AG04450 (cell line): Measurements from ENCODE around the gene LRRK1. TPM values are rescaled to one million over a fixed set of nuclear protein-coding genes. Genes with fewer than 3 reads are reported as not detected.

Experiments used
- CTCF ChIA-PET: fragments of 300-600, 350-600 bp; formaldehyde crosslinking; extraction: SDS; loops from one replicate; lab custom pipeline; 2022; ENCODE audit warnings: antibody characterized with exemption, inconsistent platforms; lab: Charles Lee
- POLR2A ChIA-PET: fragments of 350-600 bp; formaldehyde crosslinking; extraction: SDS; loops from one replicate; lab custom pipeline; 2021; ENCODE audit warnings: antibody characterized with exemption, inconsistent platforms; lab: Yijun Ruan, JAX
- DNase-seq: peaks from one replicate; pipeline ENCODE4 v3.0.0-alpha.2; 2011; ENCODE audit warnings: low read depth, low spot score
- H3K27ac ChIP-seq: one replicate; pipeline ENCODE4 v1.5.1; 2012; ENCODE audit warnings: low read depth, low read length, control low read depth
- H3K27me3 ChIP-seq: one replicate; pipeline ENCODE4 v1.6.0; 2012; ENCODE audit warnings: low read length; ENCODE audit not compliant: control insufficient read depth, insufficient read depth
- H3K4me3 ChIP-seq: 2 replicates; pipeline ENCODE4 v1.5.1; 2011; ENCODE audit warnings: mild to moderate bottlenecking, low read depth, low read length, control low read depth
- H3K9me3 ChIP-seq: 2 replicates; pipeline ENCODE4 v1.5.1; 2012; ENCODE audit warnings: low read length; ENCODE audit not compliant: control insufficient read depth, insufficient read depth
- polyA plus RNA-seq: library from polyadenylated mRNA; depleted of rRNA; stranded (reverse); fragments of >200 nt; gene quantifications from 2 replicates; pipeline ENCODE4 v1.2.3, GENCODE V29; 2011
- TF ChIP-seq, protein P1 (sequence below): IDR thresholded peaks from 2 replicates; pipeline ENCODE4 v1.5.1; 2011; ENCODE audit warnings: low read depth, low read length, control low read depth, inconsistent platforms

LRRK1 gene
- polyA plus RNA-seq, 1 experiment, result 5.6 TPM

DNA sequence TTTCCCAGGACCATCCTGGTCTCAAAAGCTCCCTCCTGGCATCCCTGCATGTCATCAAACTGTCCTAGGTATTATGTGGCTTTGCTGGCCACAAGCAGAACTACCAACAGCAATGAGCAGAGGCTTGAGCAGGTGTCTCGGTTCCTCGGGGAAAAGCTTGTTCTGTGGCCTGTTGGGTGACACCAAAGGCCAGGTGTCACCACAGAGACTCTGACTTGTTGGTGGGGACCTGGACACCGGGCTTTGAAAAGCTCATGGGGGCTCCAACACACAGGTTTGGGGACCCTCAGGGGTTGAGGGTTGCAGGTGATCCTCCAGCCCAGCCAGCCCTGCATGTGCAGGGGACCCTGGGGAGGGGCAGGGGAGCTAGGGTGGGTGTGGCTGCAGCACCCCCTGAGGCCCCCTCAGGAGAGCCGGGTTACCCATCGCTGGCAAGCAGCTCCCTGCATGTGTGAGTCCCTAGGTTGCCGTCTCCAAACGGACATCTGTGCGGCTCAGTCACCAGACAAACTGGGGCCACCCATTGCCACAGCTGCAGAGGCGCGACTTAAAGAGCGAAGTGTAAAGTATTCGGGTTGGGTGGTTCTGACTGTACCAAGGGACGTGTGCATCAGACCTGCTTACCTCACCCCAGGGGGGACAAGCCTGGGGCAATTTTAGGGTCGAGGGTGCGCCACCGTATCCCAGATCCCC lies 192.6 kb downstream of the LRRK1 start:
- DNase-seq, result no peak
- H3K27ac ChIP-seq, result no peak overlapping the region
- H3K27me3 ChIP-seq, result no peaks in the 10 kb centered on the region
- POLR2A ChIA-PET, result interaction anchor here (0.9 kb wide), 1 partner anchor 11 kb away, joined by 3 read pairs; no protein-coding TSS in a partner anchor
- TF ChIP-seq, protein P1, sequence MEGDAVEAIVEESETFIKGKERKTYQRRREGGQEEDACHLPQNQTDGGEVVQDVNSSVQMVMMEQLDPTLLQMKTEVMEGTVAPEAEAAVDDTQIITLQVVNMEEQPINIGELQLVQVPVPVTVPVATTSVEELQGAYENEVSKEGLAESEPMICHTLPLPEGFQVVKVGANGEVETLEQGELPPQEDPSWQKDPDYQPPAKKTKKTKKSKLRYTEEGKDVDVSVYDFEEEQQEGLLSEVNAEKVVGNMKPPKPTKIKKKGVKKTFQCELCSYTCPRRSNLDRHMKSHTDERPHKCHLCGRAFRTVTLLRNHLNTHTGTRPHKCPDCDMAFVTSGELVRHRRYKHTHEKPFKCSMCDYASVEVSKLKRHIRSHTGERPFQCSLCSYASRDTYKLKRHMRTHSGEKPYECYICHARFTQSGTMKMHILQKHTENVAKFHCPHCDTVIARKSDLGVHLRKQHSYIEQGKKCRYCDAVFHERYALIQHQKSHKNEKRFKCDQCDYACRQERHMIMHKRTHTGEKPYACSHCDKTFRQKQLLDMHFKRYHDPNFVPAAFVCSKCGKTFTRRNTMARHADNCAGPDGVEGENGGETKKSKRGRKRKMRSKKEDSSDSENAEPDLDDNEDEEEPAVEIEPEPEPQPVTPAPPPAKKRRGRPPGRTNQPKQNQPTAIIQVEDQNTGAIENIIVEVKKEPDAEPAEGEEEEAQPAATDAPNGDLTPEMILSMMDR, result no peak
- peaks cover 9% of the 10 kb centered on the region for H3K9me3 ChIP-seq
- no peak overlapping the region for H3K4me3 ChIP-seq
- CTCF ChIA-PET, result interaction anchor here (1.9 kb wide), 1 partner anchor 103 kb away, joined by 6 read pairs; no protein-coding TSS in a partner anchor

DNA sequence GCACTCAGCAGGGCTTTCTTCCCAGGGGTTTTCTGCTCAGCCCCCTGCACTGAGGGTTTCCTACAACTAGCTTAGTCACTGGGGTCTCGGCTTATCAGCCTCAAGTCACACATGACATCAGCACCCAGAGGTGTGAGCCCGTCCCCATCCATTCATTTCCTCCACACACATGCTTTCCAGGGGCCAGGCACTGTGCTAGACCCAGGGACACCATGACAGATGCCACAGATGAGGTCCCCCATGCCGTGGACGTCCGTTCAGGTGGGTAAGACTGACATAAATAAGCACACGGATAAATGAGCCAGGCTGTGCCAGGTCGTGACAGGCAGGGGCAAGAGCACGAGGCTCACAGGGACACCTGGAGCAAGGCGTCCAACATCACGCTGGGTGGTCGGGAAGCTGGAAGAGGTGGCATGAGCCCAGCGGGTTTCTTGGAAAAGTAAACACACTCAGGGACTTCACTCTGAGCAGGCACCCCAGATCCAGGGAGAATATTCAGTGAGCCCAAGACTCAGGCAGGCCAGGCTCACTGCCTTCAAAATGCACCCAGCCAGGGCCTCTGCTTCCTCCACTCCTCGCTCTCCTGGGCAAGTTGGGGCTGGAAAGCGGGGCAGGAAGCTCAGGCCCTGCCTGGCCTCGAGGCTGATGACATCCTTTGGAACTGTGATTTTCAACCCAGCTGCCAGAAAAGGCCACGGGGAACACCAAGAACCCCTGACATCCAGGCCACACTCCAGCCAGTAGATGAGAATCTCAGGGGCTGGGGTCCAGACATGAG lies 193.4 kb downstream of the LRRK1 start:
- CTCF ChIA-PET, result interaction anchor here (1.9 kb wide), 1 partner anchor 104 kb away, joined by 6 read pairs; no protein-coding TSS in a partner anchor
- POLR2A ChIA-PET, result no interaction called here

DNA sequence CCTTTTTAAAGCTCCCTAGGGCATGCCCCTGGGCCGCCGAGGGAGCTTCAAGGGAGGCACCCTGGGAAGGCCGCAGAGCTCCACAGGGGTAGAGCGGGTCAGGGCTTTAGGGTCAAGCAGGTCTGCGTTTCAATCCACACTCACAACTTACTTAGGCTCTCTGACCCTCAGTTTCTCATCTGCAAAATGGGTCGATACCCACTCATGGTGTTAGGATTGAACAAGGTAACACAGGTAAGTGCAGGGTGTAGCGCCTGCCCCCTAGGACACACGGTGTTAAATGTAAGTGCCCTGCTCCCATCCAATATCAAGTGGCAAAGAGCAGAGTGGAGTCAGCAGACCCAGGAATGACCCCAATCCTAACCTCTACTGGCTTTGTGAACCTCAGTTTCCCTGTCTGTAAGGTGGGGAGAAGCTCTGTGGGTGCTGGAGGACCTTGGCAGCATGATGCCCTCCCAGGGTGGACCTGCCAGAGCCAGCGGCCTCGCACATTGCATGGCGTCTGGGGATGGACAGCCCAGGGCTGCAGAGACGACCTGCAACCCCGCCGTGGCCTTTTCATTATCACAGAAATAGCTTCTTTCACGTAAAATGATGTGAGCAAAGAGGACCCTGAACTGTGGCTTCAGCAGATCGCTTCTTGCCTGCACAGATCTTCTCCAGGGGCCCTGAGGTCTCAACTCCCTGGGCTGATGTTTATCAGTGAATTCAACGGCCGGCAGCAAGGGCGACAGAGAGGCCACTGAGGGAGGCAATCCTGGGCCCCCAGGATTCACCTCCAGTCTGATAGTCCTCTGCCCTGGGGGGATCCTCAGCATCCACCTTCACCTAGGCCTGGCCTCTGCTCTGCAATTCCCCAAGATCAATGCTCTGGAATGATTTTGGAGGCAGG lies 194.2 kb downstream of the LRRK1 start:
- H3K27me3 ChIP-seq, result no peaks in the 10 kb centered on the region
- H3K9me3 ChIP-seq, result peaks cover 3% of the 10 kb centered on the region
- no peak overlapping the region for H3K4me3 ChIP-seq
- ChIA-PET POLR2A (no interaction called here), CTCF (interaction anchor here (1.9 kb wide), 1 partner anchor 105 kb away, joined by 6 read pairs; no protein-coding TSS in a partner anchor)
- TF ChIP-seq, protein P1, result no peak
- no peak for DNase-seq
- no peak overlapping the region for H3K27ac ChIP-seq

More for the DNA sequence above, 193.4 kb downstream of the LRRK1 start:
- TF ChIP-seq, protein P1, result no peak
- H3K27ac ChIP-seq, result no peak overlapping the region
- H3K9me3 ChIP-seq, result peaks cover 9% of the 10 kb centered on the region
- H3K4me3 ChIP-seq, result no peak overlapping the region
- DNase-seq, result no peak
- H3K27me3 ChIP-seq, result no peaks in the 10 kb centered on the region

DNA sequence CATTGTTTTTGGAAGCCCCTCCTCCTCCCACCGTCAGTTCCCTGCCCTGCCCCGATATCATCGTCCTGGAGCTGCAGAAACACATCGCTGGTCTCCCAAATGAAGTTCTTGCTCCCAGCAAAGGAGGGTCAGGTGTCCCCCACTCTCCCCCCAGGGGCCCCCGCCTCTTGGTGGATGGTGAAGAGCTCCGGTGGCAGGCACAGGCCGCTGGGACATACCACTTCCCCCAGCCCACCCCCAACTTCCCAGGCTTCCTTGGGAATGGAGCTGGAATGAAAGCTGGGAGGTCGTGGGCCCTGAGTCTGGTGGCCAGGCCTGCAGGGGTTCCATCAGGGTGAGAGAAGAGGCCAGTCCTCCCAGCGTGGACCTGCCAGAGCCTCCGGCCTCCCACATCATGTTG lies 195.0 kb downstream of the LRRK1 start:
- H3K27ac ChIP-seq, result no peak overlapping the region
- TF ChIP-seq, protein P1, result no peak
- ChIA-PET POLR2A (interaction anchor here (0.6 kb wide), 1 partner anchor 32 kb away, joined by 6 read pairs; no protein-coding TSS in a partner anchor), CTCF (interaction anchor here (1.0 kb wide), 1 partner anchor 25 kb away, joined by 4 read pairs; no protein-coding TSS in a partner anchor)
- no peak overlapping the region for H3K4me3 ChIP-seq
- H3K9me3 ChIP-seq, result no peaks in the 10 kb centered on the region
- no peak for DNase-seq
- no peaks in the 10 kb centered on the region for H3K27me3 ChIP-seq
